Naive B cell (primary cell): ENCODE measurements around the gene ZNF513. TPM values are rescaled to one million over a fixed set of nuclear protein-coding genes. Genes with fewer than 3 reads are reported as not detected.
"Not testable (repeated sequence)": the region's sequence is repeated elsewhere in the genome, so short reads cannot be mapped to it uniquely, and the experiment has no call there.

Experiments used
- ATAC-seq, 2 donors: fragments of 150-1000 bp; cut with Tn5 transposase; 2 replicates each; pipeline ENCODE4 v1.10.0; 2021; ENCODE audit warnings: low read depth in 2 of 2, mild to moderate bottlenecking in 2 of 2, moderate library complexity in 2 of 2
- DNase-seq: peaks from one replicate; pipeline ENCODE4 v3.0.0; 2022
- H3K27ac Mint-ChIP-seq, 6 donors: one replicate each; pipeline ENCODE4 v1.8.0; 2020 to 2022; ENCODE audit warnings: mild to moderate bottlenecking in 6 of 6, mixed read lengths in 6 of 6, moderate library complexity in 5 of 6, inconsistent platforms in 2 of 6
- H3K27me3 Mint-ChIP-seq, 3 donors: one replicate each; pipeline ENCODE4 v1.8.0; 2021 to 2022; ENCODE audit warnings: mixed read lengths in 3 of 3, mild to moderate bottlenecking in 1 of 3
- H3K36me3 Mint-ChIP-seq, 2 donors: one replicate each; pipeline ENCODE4 v1.8.0; 2020 to 2022; ENCODE audit warnings: mixed read lengths in 2 of 2, inconsistent platforms in 1 of 2, mild to moderate bottlenecking in 1 of 2
- H3K4me1 Mint-ChIP-seq, 3 donors: one replicate each; pipeline ENCODE4 v1.8.0; 2020 to 2022; ENCODE audit warnings: mixed read lengths in 3 of 3, inconsistent platforms in 1 of 3, mild to moderate bottlenecking in 1 of 3, moderate library complexity in 1 of 3
- H3K4me3 Mint-ChIP-seq, 8 donors: one replicate each; pipeline ENCODE4 v1.8.0; 2020 to 2022; ENCODE audit warnings: mild to moderate bottlenecking in 8 of 8, mixed read lengths in 8 of 8, moderate library complexity in 8 of 8, inconsistent platforms in 2 of 8
- H3K9me3 Mint-ChIP-seq, 7 donors: one replicate each; pipeline ENCODE4 v1.8.0; 2020 to 2022; ENCODE audit warnings: mixed read lengths in 7 of 7, mild to moderate bottlenecking in 5 of 7, inconsistent platforms in 2 of 7, moderate library complexity in 1 of 7
- polyA plus RNA-seq, 6 donors: library from polyadenylated mRNA; unstranded; fragments of 300-500 nt; fragmentation: Illumina TruSeq; gene quantifications; one replicate each; pipeline ENCODE4 v1.2.3, GENCODE V29; 2021; ENCODE audit warnings: low read depth in 6 of 6

The ZNF513 gene
- polyA plus RNA-seq, 6 donors from 2014 or later = 2.2 to 6.5 (median 3.7) TPM; not detected in 1

DNA sequence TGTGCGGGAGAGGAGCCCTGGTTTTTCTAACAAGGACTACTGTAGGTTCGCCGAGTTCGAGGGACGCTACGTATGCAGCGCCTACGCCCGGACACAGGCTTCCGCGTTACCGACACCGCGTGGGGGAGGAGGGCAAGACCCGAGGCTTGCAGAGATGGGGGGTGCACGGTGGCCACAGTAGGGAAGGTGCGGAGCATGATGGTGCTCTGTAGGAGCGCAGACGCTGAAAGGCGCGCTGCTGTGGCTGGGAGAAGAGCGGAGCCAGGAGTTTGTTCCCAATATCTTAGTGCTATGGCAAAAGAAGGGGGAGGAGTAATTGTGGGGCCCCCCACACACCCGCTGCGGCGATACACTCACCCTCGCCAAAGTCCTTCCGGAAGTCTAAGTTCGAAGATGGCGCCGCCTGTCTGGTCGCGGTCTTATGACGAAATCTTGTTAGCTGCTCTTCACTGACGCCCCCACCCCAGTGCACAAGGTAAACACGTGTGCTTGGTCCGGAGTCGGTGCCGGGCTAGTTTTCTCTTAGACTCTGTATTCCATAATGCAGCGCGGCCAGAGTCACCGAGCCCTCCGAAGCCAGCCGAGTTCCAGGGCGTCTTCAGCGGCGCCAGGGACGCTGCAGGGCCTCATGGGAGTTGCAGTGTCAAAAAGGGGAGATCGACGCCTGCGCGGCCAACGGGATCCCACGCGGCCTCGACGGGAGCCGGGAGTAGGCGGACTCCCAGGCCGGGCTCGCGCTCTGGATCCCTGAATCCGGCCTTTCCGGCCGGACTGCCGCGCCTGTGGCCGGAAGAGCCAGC, 24.0 kb downstream of the ZNF513 start, which contains the start of gene GTF3C2:
TSS of gene GTF3C2 (minus strand) at position 383 of the 800 bp plus-strand sequence. CDS start 13,210 bp downstream, outside the sequence.
- Mint-ChIP-seq H3K9me3 (no peaks in the 10 kb centered on the region), H3K4me3 (peak within 1 kb of the TSS; percentile 90 to 100 (median 99)), H3K36me3 (peaks cover 0 to 9% of the 10 kb centered on the region in 2 donors), H3K27ac (peak within 1 kb of the TSS; percentile 98 to 100 (median 99)), H3K27me3 (no peaks in the 10 kb centered on the region), H3K4me1 (peaks cover 35 to 59% (median 50%) of the 10 kb centered on the region in 3 donors)
- DNase-seq (peak; percentile 94), ATAC-seq (peak; percentile 82 to 86)

DNA sequence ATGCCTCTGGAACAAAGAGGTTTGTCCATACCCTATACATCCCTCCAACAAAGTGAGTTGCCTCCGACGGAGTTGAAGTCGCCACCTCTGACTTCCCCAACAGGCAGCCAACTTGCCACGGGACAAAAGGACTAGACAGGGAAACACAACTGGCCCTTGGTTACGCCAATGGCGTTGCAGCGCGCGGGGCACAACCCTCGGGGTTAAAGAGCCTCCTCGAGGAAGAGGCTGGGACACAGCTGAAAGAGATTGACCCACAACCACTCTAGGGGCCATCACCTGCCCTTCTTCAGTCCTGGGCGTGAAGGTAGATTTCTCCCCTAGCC, 24.5 kb downstream of the ZNF513 start:
- H3K9me3 Mint-ChIP-seq = no peaks in the 10 kb centered on the region
- DNase-seq = no peak
- peak overlapping the region; percentile 98 to 100 (median 99) for H3K27ac Mint-ChIP-seq
- peak overlapping the region; percentile 90 to 100 (median 99) for H3K4me3 Mint-ChIP-seq
- H3K36me3 Mint-ChIP-seq = peaks cover 0 to 9% of the 10 kb centered on the region in 2 donors
- no peaks in the 10 kb centered on the region for H3K27me3 Mint-ChIP-seq
- H3K4me1 Mint-ChIP-seq = peaks cover 35 to 63% (median 51%) of the 10 kb centered on the region in 3 donors
- ATAC-seq = peak; percentile 18 to 26

DNA sequence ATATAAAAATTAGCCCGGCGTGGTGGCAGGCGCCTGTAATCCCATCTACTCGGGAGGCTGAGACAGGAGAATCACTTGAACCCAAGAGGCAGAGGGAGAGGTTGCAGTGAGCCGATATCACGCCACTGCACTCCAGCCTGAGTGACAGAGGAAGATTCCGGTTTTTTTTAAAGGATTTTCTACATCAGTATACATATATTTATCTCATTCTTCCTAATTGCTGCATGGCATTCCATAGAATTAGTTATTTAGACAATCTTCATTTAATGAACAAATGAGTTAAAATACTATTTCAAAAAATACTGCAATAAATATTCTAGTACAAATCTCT, 26.0 kb downstream of the ZNF513 start:
- peaks cover 41 to 71% (median 56%) of the 10 kb centered on the region in 3 donors for H3K4me1 Mint-ChIP-seq
- H3K9me3 Mint-ChIP-seq = no peaks in the 10 kb centered on the region
- H3K4me3 Mint-ChIP-seq = peak overlapping the region in 5 of 8 donors; percentile 20 to 90 (median 37)
- DNase-seq (no peak), ATAC-seq (no peak)
- H3K27me3 Mint-ChIP-seq = no peaks in the 10 kb centered on the region
- peak overlapping the region in 2 of 6 donors; percentile 45 to 63 for H3K27ac Mint-ChIP-seq
- H3K36me3 Mint-ChIP-seq = peaks cover 5 to 9% of the 10 kb centered on the region in 2 donors

DNA sequence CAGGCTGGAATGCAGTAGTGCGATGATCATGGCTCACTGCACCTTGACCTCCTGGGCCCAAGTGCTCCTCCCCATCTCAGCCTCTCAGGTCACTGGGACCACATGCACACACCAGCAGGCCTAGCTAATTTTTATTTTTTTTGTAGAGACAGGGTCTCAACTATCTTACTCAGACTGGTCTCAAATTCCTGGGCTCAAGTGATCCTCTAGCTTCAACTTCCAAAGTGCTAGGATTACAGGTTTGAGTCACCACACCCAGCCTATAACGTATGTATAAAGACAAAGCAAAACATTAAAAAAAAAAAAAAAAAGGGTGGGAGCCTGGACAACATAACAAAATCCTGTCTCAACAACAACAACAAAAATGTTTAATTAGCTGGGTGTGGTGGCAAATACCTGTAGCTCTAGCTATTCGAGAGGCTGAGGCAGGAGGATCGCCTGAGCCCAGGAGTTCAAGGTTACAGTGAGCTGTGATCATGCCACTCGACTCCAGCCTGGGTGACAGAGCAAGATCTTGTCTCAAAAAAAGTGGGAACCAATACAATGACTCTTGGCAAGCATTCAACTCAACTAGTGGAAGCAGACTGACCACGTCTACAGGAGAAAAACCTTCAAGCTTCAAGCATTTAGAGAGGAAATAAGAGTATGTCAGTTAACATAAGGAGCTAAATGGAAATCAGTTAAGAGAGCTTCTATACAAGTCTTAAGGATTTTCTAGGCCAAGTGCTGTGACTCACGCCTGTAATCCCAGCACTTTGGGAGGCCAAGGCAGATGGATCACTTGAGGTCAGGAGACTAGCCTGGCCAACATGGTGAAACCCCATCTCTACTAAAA, 26.6 kb downstream of the ZNF513 start:
- ATAC-seq (no peak), DNase-seq (no peak)
- H3K27ac Mint-ChIP-seq = peak overlapping the region in 3 of 6 donors; percentile 45 to 63 (median 59)
- H3K27me3 Mint-ChIP-seq = no peaks in the 10 kb centered on the region
- peak overlapping the region in 7 of 8 donors; percentile 24 to 90 (median 46) for H3K4me3 Mint-ChIP-seq
- H3K4me1 Mint-ChIP-seq = peaks cover 41 to 74% (median 56%) of the 10 kb centered on the region in 3 donors
- H3K36me3 Mint-ChIP-seq = peaks cover 5 to 9% of the 10 kb centered on the region in 2 donors
- H3K9me3 Mint-ChIP-seq = no peaks in the 10 kb centered on the region

DNA sequence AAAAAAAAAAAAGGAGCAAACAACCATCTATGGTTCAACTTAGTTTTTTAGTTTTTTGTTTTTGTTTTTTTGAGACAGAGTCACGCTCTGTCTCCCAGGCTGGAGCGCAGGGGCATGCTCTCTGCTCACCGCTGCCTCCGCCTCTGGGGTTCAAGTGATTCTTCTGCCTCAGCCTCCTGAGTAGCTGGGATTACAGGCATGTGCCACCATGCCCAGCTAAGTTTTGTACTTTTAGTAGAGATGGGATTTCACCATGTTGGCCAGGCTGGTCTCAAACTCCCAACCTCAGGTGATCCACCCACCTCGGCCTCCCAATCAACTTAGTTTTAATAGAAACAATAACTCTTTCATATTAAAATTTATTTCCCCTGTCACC, 27.2 kb downstream of the ZNF513 start:
- H3K36me3 Mint-ChIP-seq, H3K27me3 Mint-ChIP-seq, H3K27ac Mint-ChIP-seq, DNase-seq, ATAC-seq, H3K9me3 Mint-ChIP-seq: not testable (repeated sequence)
- H3K4me1 Mint-ChIP-seq = peaks cover 37 to 71% (median 56%) of the 10 kb centered on the region in 3 donors
- H3K4me3 Mint-ChIP-seq = peak overlapping the region in 1 of 8 donors; percentile 90

DNA sequence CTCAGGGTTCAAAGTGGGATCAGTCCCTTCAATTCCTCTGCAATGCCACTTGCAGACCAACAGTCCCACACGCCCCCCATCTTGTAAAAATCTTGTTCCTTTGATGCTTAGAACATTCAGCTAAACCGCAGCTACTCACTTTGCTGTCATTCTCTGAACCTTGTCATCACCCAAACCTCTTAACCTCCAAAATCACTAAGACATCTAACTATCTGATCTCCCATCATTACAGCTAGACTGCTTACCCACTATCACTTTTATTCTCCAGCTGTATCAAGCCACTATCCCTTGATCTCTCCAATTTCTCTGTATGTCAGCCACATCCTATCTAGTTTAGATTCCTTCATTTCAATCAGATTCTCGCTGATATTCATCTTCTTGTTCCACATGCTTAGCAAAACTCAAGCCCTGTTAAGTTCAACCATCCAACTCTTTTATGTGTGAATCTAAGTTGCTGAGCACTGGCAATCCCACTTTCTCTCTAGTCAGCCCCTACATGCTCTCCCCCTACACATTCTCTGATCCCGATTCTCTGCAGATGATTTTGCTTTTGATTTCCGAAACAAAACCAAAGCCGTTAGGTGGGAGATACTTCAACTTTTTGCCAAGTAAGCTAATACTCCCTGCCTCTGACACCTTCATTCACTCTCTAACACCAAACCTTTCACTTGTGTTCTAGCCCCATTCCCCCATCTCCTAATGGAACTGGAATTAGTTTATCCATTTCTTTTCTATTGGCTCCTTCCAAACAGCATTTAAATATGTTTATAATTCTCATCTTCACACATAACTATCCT, 28.5 kb downstream of the ZNF513 start:
- peaks cover 7 to 10% of the 10 kb centered on the region in 2 donors for H3K36me3 Mint-ChIP-seq
- H3K27me3 Mint-ChIP-seq = no peaks in the 10 kb centered on the region
- H3K4me3 Mint-ChIP-seq = peak overlapping the region in 2 of 8 donors; percentile 9 to 32
- DNase-seq (no peak), ATAC-seq (no peak)
- no peaks in the 10 kb centered on the region for H3K9me3 Mint-ChIP-seq
- peaks cover 34 to 71% (median 54%) of the 10 kb centered on the region in 3 donors for H3K4me1 Mint-ChIP-seq
- H3K27ac Mint-ChIP-seq = peak overlapping the region in 2 of 6 donors; percentile 29 to 62

DNA sequence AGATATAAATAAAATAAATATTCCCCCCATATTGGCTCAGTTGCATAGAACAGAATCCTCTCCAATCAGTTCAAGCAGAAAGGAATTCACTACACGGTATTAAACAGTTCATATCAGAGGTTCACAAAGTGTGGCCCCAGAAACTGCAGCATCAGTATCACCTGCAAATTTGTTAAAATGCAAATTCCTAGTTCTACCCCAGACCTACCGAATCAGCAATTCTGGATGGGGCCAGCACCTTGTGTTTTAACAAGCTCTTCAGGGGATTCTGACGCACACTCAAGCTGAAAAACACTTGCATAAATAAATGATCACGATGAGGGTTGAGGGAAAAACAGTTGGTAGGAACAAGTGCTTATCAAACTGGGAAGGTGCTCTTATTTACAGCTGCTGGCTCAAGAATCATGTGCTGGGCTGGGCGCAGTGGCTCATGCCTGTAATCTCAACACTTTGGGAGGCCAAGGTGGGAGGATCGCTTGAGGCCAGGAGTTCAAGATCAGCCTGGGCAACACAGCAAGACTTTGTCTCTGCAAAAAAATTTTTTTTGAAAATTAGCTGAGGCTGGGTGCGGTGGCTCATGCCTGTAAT, 30.3 kb downstream of the ZNF513 start:
- no peak for ATAC-seq
- DNase-seq = no peak
- no peaks in the 10 kb centered on the region for H3K27me3 Mint-ChIP-seq
- peaks cover 0 to 10% of the 10 kb centered on the region in 2 donors for H3K36me3 Mint-ChIP-seq
- H3K9me3 Mint-ChIP-seq = no peaks in the 10 kb centered on the region
- H3K27ac Mint-ChIP-seq = peak overlapping the region in 3 of 6 donors; percentile 33 to 88 (median 56)
- peaks cover 35 to 57% (median 51%) of the 10 kb centered on the region in 3 donors for H3K4me1 Mint-ChIP-seq
- no peak overlapping the region for H3K4me3 Mint-ChIP-seq

DNA sequence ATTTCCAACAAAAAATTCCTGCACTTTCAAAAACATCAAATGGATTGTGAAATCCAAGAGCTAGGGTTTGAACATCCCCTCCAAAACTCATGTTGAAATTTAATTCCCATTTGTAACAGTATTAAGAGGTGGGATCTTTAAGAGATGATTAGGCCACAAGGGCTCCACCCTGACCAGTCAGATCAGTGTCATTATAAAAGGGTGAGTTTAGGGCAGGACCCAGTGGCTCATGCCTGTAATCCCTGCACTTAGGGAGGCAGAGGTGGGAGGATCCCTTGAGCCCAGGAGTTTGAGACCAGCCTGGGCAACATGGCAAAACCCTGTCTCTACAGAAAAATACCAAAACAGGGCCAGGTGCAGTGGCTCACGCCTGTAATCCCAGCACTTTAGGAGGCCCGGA, 32.9 kb downstream of the ZNF513 start:
- DNase-seq = no peak
- ATAC-seq = no peak
- H3K4me1 Mint-ChIP-seq = peaks cover 32 to 45% (median 43%) of the 10 kb centered on the region in 3 donors
- H3K4me3 Mint-ChIP-seq = no peak overlapping the region
- no peak overlapping the region for H3K27ac Mint-ChIP-seq
- H3K27me3 Mint-ChIP-seq = no peaks in the 10 kb centered on the region
- no peaks in the 10 kb centered on the region for H3K9me3 Mint-ChIP-seq
- peaks cover 0 to 10% of the 10 kb centered on the region in 2 donors for H3K36me3 Mint-ChIP-seq

DNA sequence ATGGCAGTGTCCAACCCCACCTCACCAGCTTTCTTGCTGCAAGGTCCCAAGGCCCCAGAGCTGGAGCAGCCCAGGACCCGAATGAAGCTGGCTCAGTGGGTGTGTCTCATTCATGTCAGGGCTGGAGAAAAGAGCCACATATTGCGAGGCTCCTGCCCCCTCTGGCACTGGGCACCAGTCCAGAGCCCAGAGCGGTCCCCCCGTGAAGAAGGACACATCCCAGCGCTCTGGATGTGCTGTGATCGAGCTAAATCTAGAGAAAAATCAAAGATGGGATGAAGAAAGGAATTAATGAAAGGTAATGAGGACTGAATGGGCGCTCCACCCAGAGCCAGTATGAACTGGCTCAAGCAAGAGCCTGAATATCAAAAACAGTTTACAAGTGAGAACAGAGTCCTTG, 44.4 kb downstream of the ZNF513 start:
- Mint-ChIP-seq H3K4me1 (peaks cover 0 to 4% (median 0%) of the 10 kb centered on the region in 3 donors), H3K4me3 (no peak overlapping the region), H3K27ac (no peak overlapping the region), H3K9me3 (no peaks in the 10 kb centered on the region), H3K36me3 (peaks cover 24 to 47% of the 10 kb centered on the region in 2 donors), H3K27me3 (no peaks in the 10 kb centered on the region)
- ATAC-seq (no peak), DNase-seq (no peak)

DNA sequence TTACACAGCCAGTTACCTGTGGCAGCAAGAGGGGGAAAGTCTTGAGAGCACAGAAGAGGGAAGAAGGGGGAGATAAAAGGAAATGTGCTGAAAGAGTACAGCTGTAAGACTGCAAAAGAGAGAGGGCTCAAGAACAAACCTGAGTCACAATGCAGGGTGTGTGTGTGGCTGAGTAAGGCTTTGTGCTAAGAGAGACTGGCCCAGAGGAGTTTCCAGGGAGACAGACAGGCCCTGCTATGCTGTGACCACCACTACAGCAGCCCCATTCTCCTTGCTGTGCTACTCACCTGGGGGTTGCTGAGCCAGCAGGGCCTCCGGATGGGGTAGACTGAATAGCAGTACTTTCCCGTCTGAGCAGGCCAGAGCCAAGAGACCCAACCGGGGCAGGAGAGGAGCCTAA, 45.2 kb downstream of the ZNF513 start:
- no peak overlapping the region for H3K4me3 Mint-ChIP-seq
- no peaks in the 10 kb centered on the region for H3K9me3 Mint-ChIP-seq
- no peak for DNase-seq
- H3K27me3 Mint-ChIP-seq = no peaks in the 10 kb centered on the region
- H3K27ac Mint-ChIP-seq = peak overlapping the region in 1 of 6 donors; percentile 49
- ATAC-seq = no peak
- peaks cover 0 to 4% (median 0%) of the 10 kb centered on the region in 3 donors for H3K4me1 Mint-ChIP-seq
- H3K36me3 Mint-ChIP-seq = peaks cover 24 to 39% of the 10 kb centered on the region in 2 donors
